GM23248 (cell line): ENCODE results near the gene B3GNT5. TPM values are rescaled to one million over a fixed set of nuclear protein-coding genes. Genes with fewer than 3 reads are reported as not detected.

ENCODE experiments used
- DNase-seq: peaks from one replicate; pipeline ENCODE4 v3.0.0-alpha.2; 2015
- H2AFZ ChIP-seq: fragments of 200-600 bp; sonication (generic); 2 replicates; pipeline ENCODE4 v1.6.1; 2016; ENCODE audit warnings: antibody characterized with exemption
- H3F3A ChIP-seq: fragments of 200-600 bp; sonication (generic); 2 replicates; pipeline ENCODE4 v1.6.1; 2016; ENCODE audit warnings: mild to moderate bottlenecking, antibody characterized with exemption, mixed run types; ENCODE audit not compliant: insufficient read depth
- H3K27ac ChIP-seq: fragments of 200-600 bp; sonication (generic); 2 replicates; pipeline ENCODE4 v1.5.1; 2016; ENCODE audit warnings: mild to moderate bottlenecking
- H3K27me3 ChIP-seq: fragments of 200-600 bp; sonication (generic); replicated peaks from 2 replicates; pipeline ENCODE4 v1.6.1; 2016; ENCODE audit warnings: mild to moderate bottlenecking; ENCODE audit not compliant: insufficient read depth
- H3K36me3 ChIP-seq: fragments of 200-600 bp; sonication (generic); 2 replicates; pipeline ENCODE4 v1.6.1; 2016; ENCODE audit warnings: low read depth, mild to moderate bottlenecking
- H3K4me1 ChIP-seq: fragments of 200-600 bp; sonication (generic); 2 replicates; pipeline ENCODE4 v1.6.1; 2016; ENCODE audit warnings: mild to moderate bottlenecking; ENCODE audit not compliant: insufficient read depth
- H3K4me2 ChIP-seq: fragments of 200-600 bp; sonication (generic); one replicate; pipeline ENCODE4 v1.6.1; 2016; ENCODE audit warnings: mild to moderate bottlenecking; ENCODE audit not compliant: unreplicated experiment
- H3K4me3 ChIP-seq: fragments of 200-600 bp; sonication (generic); 2 replicates; pipeline ENCODE4 v1.5.1; 2016; ENCODE audit warnings: mild to moderate bottlenecking
- H3K79me2 ChIP-seq: fragments of 200-600 bp; sonication (generic); 2 replicates; pipeline ENCODE4 v1.6.1; 2016; ENCODE audit warnings: mild to moderate bottlenecking; ENCODE audit not compliant: insufficient read depth
- H3K9ac ChIP-seq: fragments of 200-600 bp; sonication (generic); 2 replicates; pipeline ENCODE4 v1.6.1; 2016; ENCODE audit warnings: mild to moderate bottlenecking
- H3K9me2 ChIP-seq: fragments of 200-600 bp; sonication (generic); 2 replicates; pipeline ENCODE4 v1.6.1; 2016; ENCODE audit warnings: mixed run types, mild to moderate bottlenecking, moderate library complexity; ENCODE audit not compliant: insufficient read depth
- H3K9me3 ChIP-seq: fragments of 200-600 bp; sonication (generic); one replicate; pipeline ENCODE4 v1.6.1; 2017; ENCODE audit warnings: low read depth
- H4K20me1 ChIP-seq: fragments of 200-600 bp; sonication (generic); 2 replicates; pipeline ENCODE4 v1.6.0; 2016; ENCODE audit not compliant: insufficient read depth
- EZH2 ChIP-seq: fragments of 200-600 bp; sonication (generic); IDR thresholded peaks from 2 replicates; pipeline ENCODE4 v1.6.1; 2018; ENCODE audit warnings: antibody characterized with exemption, mild to moderate bottlenecking; ENCODE audit not compliant: insufficient read depth, poor library complexity, severe bottlenecking
- EZH2phosphoT487 ChIP-seq: fragments of 200-600 bp; sonication (generic); IDR thresholded peaks from 2 replicates; pipeline ENCODE4 v1.6.1; 2018; ENCODE audit warnings: antibody characterized with exemption, moderate library complexity, mild to moderate bottlenecking, low read depth; ENCODE audit not compliant: insufficient read depth
- WGBS, 2 experiments: methylation state at CpG; one replicate each; pipeline ENCODE4 v1.1.6; 2015 to 2017; ENCODE audit warnings: low lambda C conversion rate in 2 of 2, low coverage in 1 of 2; ENCODE audit errors: missing lambda C conversion rate in 2 of 2; 5-methylcytosine and 5-hydroxymethylcytosine counted together
- in situ Hi-C: fragments of 300-500 bp; cut with MboI; formaldehyde crosslinking; loops from 2 replicates; pipeline ENCODE4 v1.15.0; 2020
- polyA plus RNA-seq: library from polyadenylated mRNA; unstranded; fragments of >200 nt; fragmentation: Nextera tagmentation; extraction: Ambion mirVana; gene quantifications from 2 replicates; pipeline ENCODE4 v1.2.1, GENCODE V29; 2016
- total RNA-seq: library from RNA; depleted of rRNA; stranded (reverse); fragments of >200 nt; shearing (Covaris generic); gene quantifications from 2 replicates; pipeline ENCODE4 v1.2.3, GENCODE V29; 2014

B3GNT5 gene
- total and polyA plus RNA-seq, 2 experiments from 2014 or later = 1.3 to 1.8 TPM

DNA sequence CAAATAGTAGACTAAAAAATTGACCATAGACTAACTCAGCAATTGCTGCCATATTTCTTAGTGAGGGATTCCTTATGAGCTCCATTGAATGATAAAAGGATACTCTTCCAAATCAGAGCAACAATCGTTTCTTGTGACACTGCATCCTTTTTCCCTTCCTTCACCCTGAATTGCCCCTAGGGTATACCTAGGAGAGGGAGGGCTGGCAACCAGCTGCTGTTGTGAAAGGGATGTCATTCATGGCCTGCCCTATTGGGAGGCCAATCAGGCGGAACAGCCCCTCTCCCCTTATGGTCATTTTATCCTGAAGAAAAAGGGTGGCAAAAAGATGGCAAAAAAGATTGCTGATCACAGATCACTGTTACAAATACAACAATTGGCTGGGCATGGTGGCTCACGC, 26.3 kb downstream of the B3GNT5 start:
- H3K9me3 ChIP-seq = no peaks in the 10 kb centered on the region
- H3K4me3 ChIP-seq = no peak overlapping the region
- H3K9ac ChIP-seq = no peak overlapping the region
- no peak overlapping the region for H3K27ac ChIP-seq
- peaks cover 15% of the 10 kb centered on the region for H3K4me1 ChIP-seq
- 95 to 96% methylated on average over 3 of the region's 3 CpGs for WGBS, 2 experiments
- no peaks in the 10 kb centered on the region for H3K27me3 ChIP-seq
- H2AFZ ChIP-seq = no peak overlapping the region
- no peaks in the 10 kb centered on the region for H4K20me1 ChIP-seq
- H3K36me3 ChIP-seq = no peaks in the 10 kb centered on the region
- no peaks in the 10 kb centered on the region for H3K79me2 ChIP-seq
- H3K9me2 ChIP-seq = no peaks in the 10 kb centered on the region
- H3K4me2 ChIP-seq = no peak overlapping the region
- TF ChIP-seq EZH2phosphoT487 (no peak), EZH2 (no peak)
- no peak for DNase-seq
- H3F3A ChIP-seq = peaks cover 17% of the 10 kb centered on the region
- in situ Hi-C loops = no loop called here

GRCh38 chr3:183281126-183281797, 28.2 kb downstream of the B3GNT5 start:
- H2AFZ ChIP-seq = no peak overlapping the region
- no peak overlapping the region for H3K9ac ChIP-seq
- no peak for DNase-seq
- in situ Hi-C loops = no loop called here
- 86 to 88% methylated on average over 8 of the region's 8 CpGs for WGBS, 2 experiments
- peaks cover 24% of the 10 kb centered on the region for H3F3A ChIP-seq
- H4K20me1 ChIP-seq = no peaks in the 10 kb centered on the region
- H3K79me2 ChIP-seq = no peaks in the 10 kb centered on the region
- no peaks in the 10 kb centered on the region for H3K36me3 ChIP-seq
- no peaks in the 10 kb centered on the region for H3K9me2 ChIP-seq
- H3K4me2 ChIP-seq = no peak overlapping the region
- no peaks in the 10 kb centered on the region for H3K27me3 ChIP-seq
- no peak overlapping the region for H3K4me3 ChIP-seq
- H3K27ac ChIP-seq = no peak overlapping the region
- H3K4me1 ChIP-seq = peaks cover 17% of the 10 kb centered on the region
- TF ChIP-seq EZH2phosphoT487 = no peak
- no peak for TF ChIP-seq EZH2
- H3K9me3 ChIP-seq = no peaks in the 10 kb centered on the region

- in situ Hi-C loops = no loop called here
- no peak overlapping the region for H3K27ac ChIP-seq
- peaks cover 29% of the 10 kb centered on the region for H3F3A ChIP-seq
- H3K9me3 ChIP-seq = no peaks in the 10 kb centered on the region
- no peaks in the 10 kb centered on the region for H4K20me1 ChIP-seq
- no peak overlapping the region for H3K4me2 ChIP-seq
- DNase-seq = peak; percentile 40
- H3K79me2 ChIP-seq = no peaks in the 10 kb centered on the region
- no peaks in the 10 kb centered on the region for H3K27me3 ChIP-seq
- no peak overlapping the region for H3K4me3 ChIP-seq
- no peaks in the 10 kb centered on the region for H3K36me3 ChIP-seq
- 49 to 50% methylated on average over 2 of the region's 2 CpGs for WGBS, 2 experiments
- H2AFZ ChIP-seq = no peak overlapping the region
- no peak overlapping the region for H3K9ac ChIP-seq
- H3K9me2 ChIP-seq = no peaks in the 10 kb centered on the region
- peaks cover 24% of the 10 kb centered on the region for H3K4me1 ChIP-seq
- TF ChIP-seq EZH2 = no peak
- TF ChIP-seq EZH2phosphoT487 = no peak
Measured at GRCh38 chr3:183283886-183284285, 30.8 kb downstream of the B3GNT5 start.

DNA sequence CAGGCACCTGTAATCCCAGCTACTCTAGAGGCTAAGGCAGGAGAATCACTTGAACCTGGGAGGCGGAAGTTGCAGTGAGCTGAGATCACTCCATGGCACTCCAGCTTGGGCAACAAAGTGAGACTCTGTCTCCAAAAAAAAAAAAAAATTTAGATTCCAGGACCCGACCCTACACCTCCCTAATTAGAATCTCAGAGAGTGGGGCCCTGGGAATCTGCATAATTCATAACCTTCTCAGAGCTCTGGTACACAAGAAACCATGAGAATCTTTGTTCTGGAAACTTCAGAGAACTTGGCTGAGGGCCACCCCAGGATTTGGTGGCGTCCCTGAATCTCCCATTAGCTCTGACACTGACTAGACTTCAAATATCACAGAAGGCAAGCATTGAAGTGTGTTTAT, 31.5 kb downstream of the B3GNT5 start:
- no peaks in the 10 kb centered on the region for H4K20me1 ChIP-seq

More for the DNA sequence above, 31.5 kb downstream of the B3GNT5 start:
- Histone ChIP-seq H3K79me2 (no peaks in the 10 kb centered on the region), H2AFZ (no peak overlapping the region), H3K9me2 (no peaks in the 10 kb centered on the region), H3K4me2 (no peak overlapping the region), H3K4me3 (no peak overlapping the region), H3K9ac (no peak overlapping the region), H3F3A (peaks cover 26% of the 10 kb centered on the region), H3K27me3 (no peaks in the 10 kb centered on the region), H3K4me1 (peaks cover 24% of the 10 kb centered on the region), H3K9me3 (no peaks in the 10 kb centered on the region), H3K27ac (no peak overlapping the region), H3K36me3 (no peaks in the 10 kb centered on the region)
- TF ChIP-seq EZH2 = no peak
- no peak for TF ChIP-seq EZH2phosphoT487
- no peak for DNase-seq
- 89 to 95% methylated on average over 3 of the region's 3 CpGs for WGBS, 2 experiments
- in situ Hi-C loops = no loop called here
